ENCODE results near the gene SSMEM1. TPM values are rescaled to one million over a fixed set of nuclear protein-coding genes. Genes with fewer than 3 reads are reported as not detected.

Gene SSMEM1
- total RNA-seq, 2 experiments from 2014 or later = not detected

GRCh38 chr7:130208516-130208915, 856 bp downstream of the SSMEM1 start:
- Histone ChIP-seq H2AFZ (ENCODE audit: low read length) (no peak overlapping the region), H4K20me1 (ENCODE audit: insufficient read depth, low read length) (no peaks in the 10 kb centered on the region), H3K4me3 (ENCODE audit: low read depth, low read length, poor library complexity, severe bottlenecking) (no peak overlapping the region), H3K9me3 (ENCODE audit: low read length) (no peaks in the 10 kb centered on the region), H3K36me3 (ENCODE audit: insufficient read depth, low read length) (peaks cover 5% of the 10 kb centered on the region), H3K4me1 (ENCODE audit: insufficient read depth, low read length, poor library complexity, severe bottlenecking) (peaks cover 9% of the 10 kb centered on the region), H3K9me2 (ENCODE audit: insufficient read depth, low read length) (no peaks in the 10 kb centered on the region), H3K79me2 (ENCODE audit: insufficient read depth, low read depth, low read length) (peaks cover 16% of the 10 kb centered on the region), H3K27ac (ENCODE audit: low read depth, low read length, poor library complexity, severe bottlenecking) (no peak overlapping the region), H3K4me2 (ENCODE audit: low read length) (no peak overlapping the region)
- DNase-seq (ENCODE audit: low spot score) = no peak
- intact Hi-C loops (cut with micrococcal nuclease; ENCODE audit: unreplicated experiment) = no loop called here
- ChIA-PET CTCF (ENCODE audit: unreplicated experiment) (no interaction called here), POLR2A (interaction anchor here (0.6 to 0.9 kb wide), 2 partner anchors 24 to 1271 kb away, joined by 3 to 4 read pairs; no protein-coding TSS in a partner anchor)
- TF ChIP-seq EZH2phosphoT487 (IDR thresholded peaks at IDR 0.05; ENCODE audit: borderline replicate concordance, low read depth, low read length) (no peak), CTCF (conservative IDR thresholded peaks at IDR 0.05; ENCODE audit: low read length) (no peak)
- BruUV-seq (replicated peaks) = no TSS peak

- Histone ChIP-seq H3K9me3 (ENCODE audit: low read length) (no peaks in the 10 kb centered on the region), H3K4me1 (ENCODE audit: insufficient read depth, low read length, poor library complexity, severe bottlenecking) (no peaks in the 10 kb centered on the region), H3K4me3 (ENCODE audit: low read depth, low read length, poor library complexity, severe bottlenecking) (no peak overlapping the region), H3K27ac (ENCODE audit: low read depth, low read length, poor library complexity, severe bottlenecking) (no peak overlapping the region), H4K20me1 (ENCODE audit: insufficient read depth, low read length) (no peaks in the 10 kb centered on the region), H3K79me2 (ENCODE audit: insufficient read depth, low read depth, low read length) (no peaks in the 10 kb centered on the region), H3K4me2 (ENCODE audit: low read length) (no peak overlapping the region), H2AFZ (ENCODE audit: low read length) (0 out of 2 replicates have a peak overlapping the region, but pooled peaks have one; percentile 31), H3K9me2 (ENCODE audit: insufficient read depth, low read length) (no peaks in the 10 kb centered on the region), H3K36me3 (ENCODE audit: insufficient read depth, low read length) (no peaks in the 10 kb centered on the region)
- DNase-seq (ENCODE audit: low spot score) = no peak
- BruUV-seq (replicated peaks) = no TSS peak
- intact Hi-C loops (cut with micrococcal nuclease; ENCODE audit: unreplicated experiment) = loop anchor here (5.0 kb wide), 1 partner anchor 138 kb away; the partner anchor contains the start of gene KLHDC10
- TF ChIP-seq CTCF (conservative IDR thresholded peaks at IDR 0.05; ENCODE audit: low read length) (no peak), EZH2phosphoT487 (IDR thresholded peaks at IDR 0.05; ENCODE audit: borderline replicate concordance, low read depth, low read length) (no peak)
- POLR2A ChIA-PET = interaction anchor here (1.1 to 1.5 kb wide), 2 partner anchors 18 to 33 kb away, joined by 3 to 4 read pairs; no protein-coding TSS in a partner anchor
- CTCF ChIA-PET (ENCODE audit: unreplicated experiment) = no interaction called here
These were observed 2.7 kb downstream of the SSMEM1 start for GRCh38 chr7:130210181-130210935.

- BruUV-seq (replicated peaks) = no TSS peak
- Histone ChIP-seq H3K79me2 (ENCODE audit: insufficient read depth, low read depth, low read length) (no peaks in the 10 kb centered on the region), H3K4me2 (ENCODE audit: low read length) (no peak overlapping the region), H4K20me1 (ENCODE audit: insufficient read depth, low read length) (no peaks in the 10 kb centered on the region), H3K4me1 (ENCODE audit: insufficient read depth, low read length, poor library complexity, severe bottlenecking) (no peaks in the 10 kb centered on the region), H3K4me3 (ENCODE audit: low read depth, low read length, poor library complexity, severe bottlenecking) (no peak overlapping the region), H2AFZ (ENCODE audit: low read length) (no peak overlapping the region), H3K36me3 (ENCODE audit: insufficient read depth, low read length) (no peaks in the 10 kb centered on the region), H3K27ac (ENCODE audit: low read depth, low read length, poor library complexity, severe bottlenecking) (no peak overlapping the region), H3K9me2 (ENCODE audit: insufficient read depth, low read length) (no peaks in the 10 kb centered on the region), H3K9me3 (ENCODE audit: low read length) (no peaks in the 10 kb centered on the region)
- CTCF ChIA-PET (ENCODE audit: unreplicated experiment) = interaction anchor here (1.5 kb wide), 1 partner anchor 22 kb away, joined by 4 read pairs; no protein-coding TSS in a partner anchor
- POLR2A ChIA-PET = interaction anchor here (0.6 to 2.0 kb wide), 2 partner anchors 9 to 41 kb away, joined by 3 to 7 read pairs; partner anchors contain the start of gene TMEM209
- DNase-seq (ENCODE audit: low spot score) = no peak
- intact Hi-C loops (cut with micrococcal nuclease; ENCODE audit: unreplicated experiment) = loop anchor here (5.0 kb wide), 1 partner anchor 142 kb away; the partner anchor contains the start of gene KLHDC10
- TF ChIP-seq EZH2phosphoT487 (IDR thresholded peaks at IDR 0.05; ENCODE audit: borderline replicate concordance, low read depth, low read length) (no peak), CTCF (conservative IDR thresholded peaks at IDR 0.05; ENCODE audit: low read length) (no peak)
These were observed 6.2 kb downstream of the SSMEM1 start for GRCh38 chr7:130213828-130214227.
